ENCODE measurements around the gene SURF6.

DNA sequence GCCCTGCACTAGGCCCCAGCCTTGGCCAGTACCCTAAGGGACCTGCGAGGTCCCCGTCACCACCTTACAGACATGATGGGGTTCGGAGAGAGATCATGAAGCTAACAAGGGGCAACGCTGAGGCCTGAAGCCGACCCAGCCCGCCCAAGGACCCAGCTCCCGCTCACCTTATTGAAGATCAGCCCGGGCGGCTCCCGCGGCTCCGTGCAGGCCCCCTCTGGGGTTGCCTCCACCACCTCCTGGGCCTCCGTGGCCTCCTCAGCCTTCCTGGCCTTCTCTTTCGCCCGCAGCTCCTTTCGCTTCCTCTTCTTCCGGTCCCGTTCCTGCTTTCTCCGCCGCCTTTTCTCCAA is 3.6 kb downstream of the SURF6 start:
- TF ChIP-seq, protein P1, sequence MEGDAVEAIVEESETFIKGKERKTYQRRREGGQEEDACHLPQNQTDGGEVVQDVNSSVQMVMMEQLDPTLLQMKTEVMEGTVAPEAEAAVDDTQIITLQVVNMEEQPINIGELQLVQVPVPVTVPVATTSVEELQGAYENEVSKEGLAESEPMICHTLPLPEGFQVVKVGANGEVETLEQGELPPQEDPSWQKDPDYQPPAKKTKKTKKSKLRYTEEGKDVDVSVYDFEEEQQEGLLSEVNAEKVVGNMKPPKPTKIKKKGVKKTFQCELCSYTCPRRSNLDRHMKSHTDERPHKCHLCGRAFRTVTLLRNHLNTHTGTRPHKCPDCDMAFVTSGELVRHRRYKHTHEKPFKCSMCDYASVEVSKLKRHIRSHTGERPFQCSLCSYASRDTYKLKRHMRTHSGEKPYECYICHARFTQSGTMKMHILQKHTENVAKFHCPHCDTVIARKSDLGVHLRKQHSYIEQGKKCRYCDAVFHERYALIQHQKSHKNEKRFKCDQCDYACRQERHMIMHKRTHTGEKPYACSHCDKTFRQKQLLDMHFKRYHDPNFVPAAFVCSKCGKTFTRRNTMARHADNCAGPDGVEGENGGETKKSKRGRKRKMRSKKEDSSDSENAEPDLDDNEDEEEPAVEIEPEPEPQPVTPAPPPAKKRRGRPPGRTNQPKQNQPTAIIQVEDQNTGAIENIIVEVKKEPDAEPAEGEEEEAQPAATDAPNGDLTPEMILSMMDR (IDR thresholded peaks at IDR 0.05 in 8 of 11, conservative IDR thresholded peaks at IDR 0.05 in 3 of 11): no peak
- peak in 1 of 3 donors; percentile 19 for TF ChIP-seq POLR2AphosphoS5 (IDR thresholded peaks at IDR 0.05)
